ENCODE measurements around the gene OST4.

OST4 gene

GRCh38 chr2:27060323-27060722 is 11.1 kb downstream of the OST4 start:
- ATAC-seq (replicated peaks) (no peak), DNase-seq (no peak)
- no peak overlapping the region for H3K27ac Mint-ChIP-seq
- no peaks in the 10 kb centered on the region for H3K9me3 Mint-ChIP-seq
- peaks cover 2 to 7% of the 10 kb centered on the region in 2 donors for H3K4me1 Mint-ChIP-seq
- H3K36me3 Mint-ChIP-seq, result peaks cover 16 to 52% of the 10 kb centered on the region in 2 donors
- no peaks in the 10 kb centered on the region for H3K27me3 Mint-ChIP-seq
- H3K4me3 Mint-ChIP-seq, result no peak overlapping the region

GRCh38 chr2:27059141-27059820 is 12.2 kb downstream of the OST4 start:
- H3K36me3 Mint-ChIP-seq, result peaks cover 16 to 53% of the 10 kb centered on the region in 2 donors
- ATAC-seq (replicated peaks), result no peak
- H3K4me1 Mint-ChIP-seq, result peaks cover 1 to 2% of the 10 kb centered on the region in 2 donors
- no peak overlapping the region for H3K4me3 Mint-ChIP-seq
- no peak for DNase-seq
- H3K9me3 Mint-ChIP-seq, result no peaks in the 10 kb centered on the region
- no peaks in the 10 kb centered on the region for H3K27me3 Mint-ChIP-seq
- H3K27ac Mint-ChIP-seq, result no peak overlapping the region

- H3K27me3 Mint-ChIP-seq, result no peaks in the 10 kb centered on the region
- peaks cover 0 to 2% of the 10 kb centered on the region in 2 donors for H3K4me1 Mint-ChIP-seq
- peaks cover 14 to 53% of the 10 kb centered on the region in 2 donors for H3K36me3 Mint-ChIP-seq
- no peak overlapping the region for H3K4me3 Mint-ChIP-seq
- ATAC-seq (replicated peaks), result no peak
- H3K9me3 Mint-ChIP-seq, result no peaks in the 10 kb centered on the region
- H3K27ac Mint-ChIP-seq, result no peak overlapping the region
- no peak for DNase-seq
Observed at GRCh38 chr2:27058210-27058609, 13.2 kb downstream of the OST4 start.

- ATAC-seq (replicated peaks), result no peak
- Mint-ChIP-seq H3K4me3 (no peak overlapping the region), H3K27ac (no peak overlapping the region), H3K4me1 (peaks cover 2% of the 10 kb centered on the region in 2 donors), H3K9me3 (no peaks in the 10 kb centered on the region), H3K27me3 (no peaks in the 10 kb centered on the region), H3K36me3 (peaks cover 14 to 47% of the 10 kb centered on the region in 2 donors)
- no peak for DNase-seq
Observed at GRCh38 chr2:27057184-27057583, 14.3 kb downstream of the OST4 start.

GRCh38 chr2:27054721-27055120 is 16.7 kb downstream of the OST4 start:
- Mint-ChIP-seq H3K27ac (peak overlapping the region; percentile 27), H3K27me3 (peaks cover 9 to 12% of the 10 kb centered on the region in 2 donors), H3K4me3 (no peak overlapping the region), H3K4me1 (peaks cover 16 to 24% of the 10 kb centered on the region in 2 donors), H3K9me3 (peaks cover 1 to 7% of the 10 kb centered on the region in 2 donors), H3K36me3 (peaks cover 26 to 58% of the 10 kb centered on the region in 2 donors)
- ATAC-seq (replicated peaks), result no peak
- DNase-seq, result no peak

- Mint-ChIP-seq H3K4me3 (no peak overlapping the region), H3K27ac (peak overlapping the region; percentile 72), H3K36me3 (peaks cover 26 to 51% of the 10 kb centered on the region in 2 donors), H3K4me1 (peaks cover 20 to 29% of the 10 kb centered on the region in 2 donors), H3K27me3 (peaks cover 9 to 12% of the 10 kb centered on the region in 2 donors), H3K9me3 (peaks cover 1 to 7% of the 10 kb centered on the region in 2 donors)
- no peak for ATAC-seq (replicated peaks)
- DNase-seq, result no peak
Observed at GRCh38 chr2:27053776-27054175, 17.7 kb downstream of the OST4 start.

- Mint-ChIP-seq H3K4me1 (peaks cover 20 to 31% of the 10 kb centered on the region in 2 donors), H3K27me3 (peaks cover 9 to 12% of the 10 kb centered on the region in 2 donors), H3K36me3 (peaks cover 26 to 46% of the 10 kb centered on the region in 2 donors), H3K9me3 (peaks cover 1 to 7% of the 10 kb centered on the region in 2 donors), H3K4me3 (no peak overlapping the region), H3K27ac (no peak overlapping the region)
- DNase-seq (no peak), ATAC-seq (replicated peaks) (no peak)
Observed at GRCh38 chr2:27053321-27053720, 18.1 kb downstream of the OST4 start.

GRCh38 chr2:27051902-27052645 is 19.4 kb downstream of the OST4 start:
- Mint-ChIP-seq H3K27ac (peak overlapping the region; percentile 92), H3K27me3 (peaks cover 9 to 12% of the 10 kb centered on the region in 2 donors), H3K4me1 (peaks cover 25 to 42% of the 10 kb centered on the region in 2 donors), H3K36me3 (peaks cover 26 to 45% of the 10 kb centered on the region in 2 donors), H3K4me3 (peak overlapping the region; percentile 91 to 94), H3K9me3 (peaks cover 1 to 7% of the 10 kb centered on the region in 2 donors)
- DNase-seq (no peak), ATAC-seq (replicated peaks) (no peak)

- Mint-ChIP-seq H3K36me3 (peaks cover 24 to 41% of the 10 kb centered on the region in 2 donors), H3K27me3 (peaks cover 9 to 12% of the 10 kb centered on the region in 2 donors), H3K4me3 (peak within 1 kb of the TSS; percentile 91 to 94), H3K4me1 (peaks cover 25 to 42% of the 10 kb centered on the region in 2 donors), H3K27ac (peak within 1 kb of the TSS; percentile 100), H3K9me3 (peaks cover 1 to 7% of the 10 kb centered on the region in 2 donors)
- peak; percentile 78 to 83 for ATAC-seq (replicated peaks)
- peak; percentile 98 for DNase-seq
Observed at GRCh38 chr2:27050996-27051901, 20.2 kb downstream of the OST4 start, which contains the start of gene AGBL5. TSS of gene AGBL5 (plus strand) at chr2:27051668. CDS start at chr2:27052959, 1,291 bp downstream.

GRCh38 chr2:27050281-27050995 is 21.0 kb downstream of the OST4 start:
- DNase-seq (peak; percentile 92), ATAC-seq (replicated peaks) (peak; percentile 70 to 74)
- peaks cover 25 to 42% of the 10 kb centered on the region in 2 donors for H3K4me1 Mint-ChIP-seq
- peaks cover 9 to 12% of the 10 kb centered on the region in 2 donors for H3K27me3 Mint-ChIP-seq
- peak overlapping the region; percentile 91 to 94 for H3K4me3 Mint-ChIP-seq
- H3K27ac Mint-ChIP-seq, result peak overlapping the region; percentile 100
- H3K9me3 Mint-ChIP-seq, result peaks cover 1 to 7% of the 10 kb centered on the region in 2 donors
- H3K36me3 Mint-ChIP-seq, result peaks cover 22 to 34% of the 10 kb centered on the region in 2 donors

GRCh38 chr2:27049422-27050280 is 21.8 kb downstream of the OST4 start:
- Mint-ChIP-seq H3K4me1 (peaks cover 25 to 42% of the 10 kb centered on the region in 2 donors), H3K27me3 (peaks cover 9 to 12% of the 10 kb centered on the region in 2 donors), H3K4me3 (peak overlapping the region; percentile 91 to 94), H3K9me3 (peaks cover 1 to 7% of the 10 kb centered on the region in 2 donors), H3K27ac (peak overlapping the region; percentile 100), H3K36me3 (peaks cover 19 to 34% of the 10 kb centered on the region in 2 donors)
- peak; percentile 63 for DNase-seq
- peak; percentile 27 to 34 for ATAC-seq (replicated peaks)

- H3K27ac Mint-ChIP-seq, result no peak overlapping the region
- H3K27me3 Mint-ChIP-seq, result no peaks in the 10 kb centered on the region
- no peaks in the 10 kb centered on the region for H3K9me3 Mint-ChIP-seq
- ATAC-seq (replicated peaks) (no peak), DNase-seq (no peak)
- H3K4me3 Mint-ChIP-seq, result no peak overlapping the region
- peaks cover 34 to 53% of the 10 kb centered on the region in 2 donors for H3K4me1 Mint-ChIP-seq
- peaks cover 33 to 49% of the 10 kb centered on the region in 2 donors for H3K36me3 Mint-ChIP-seq
Observed at GRCh38 chr2:27042985-27043634, 28.3 kb downstream of the OST4 start.

Data from stimulated activated naive B cell treated with anti-CD40 and anti-IgM and Interleukin-4, amounts not matched to agents 10 μg/mL and 1 μg/mL and 100 μg/mL, for 72 hours (primary cell).